GM11168 (cell line): ENCODE results near the gene NGEF.

Experiments
- in situ Hi-C: fragments of 300-500 bp; cut with MboI; formaldehyde crosslinking; loops from one replicate; pipeline ENCODE4 v1.12.0; 2022; ENCODE audit warnings: low sequenced_read_pairs; ENCODE audit not compliant: unreplicated experiment

NGEF gene

DNA sequence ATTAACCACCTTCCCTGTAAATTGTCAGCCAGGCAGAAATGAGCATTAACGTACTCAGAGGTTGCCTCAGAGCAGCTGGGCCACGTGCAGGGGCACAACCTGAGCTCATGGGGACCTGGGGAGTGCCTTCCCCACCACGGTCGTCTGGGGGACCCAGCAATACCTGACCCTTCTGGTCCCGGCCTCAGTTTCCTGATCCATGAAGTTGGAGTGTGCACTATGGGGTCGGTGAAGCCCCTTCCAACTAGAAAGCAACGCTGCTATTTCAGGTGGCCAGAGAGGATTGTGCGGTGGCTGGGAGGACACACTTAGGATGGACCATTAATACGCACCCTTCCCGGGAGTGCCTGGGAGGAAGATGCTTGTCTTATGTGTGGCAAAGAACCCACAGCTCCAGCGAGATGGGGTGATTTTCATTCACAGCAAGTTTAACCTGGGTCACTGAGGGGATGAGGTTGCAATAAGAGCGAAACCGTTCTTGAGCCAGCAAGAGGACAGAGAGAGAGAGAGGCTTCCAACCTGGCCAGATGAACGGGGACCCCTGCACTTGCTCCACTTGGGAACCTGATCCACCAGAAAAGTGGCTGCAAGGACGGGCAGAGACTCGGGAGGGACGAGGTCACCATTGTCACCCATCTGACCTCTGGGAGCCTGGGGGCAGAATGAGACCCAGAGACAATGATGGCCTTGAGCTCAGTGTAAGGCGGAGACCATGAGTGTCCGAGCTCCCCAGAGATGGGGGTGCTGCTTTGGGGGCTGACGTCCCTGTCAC is 36.2 kb downstream of the NGEF start:
- in situ Hi-C loops = no loop called here

GRCh38 chr2:232976176-232976575 is 36.9 kb downstream of the NGEF start:
- in situ Hi-C loops = no loop called here

DNA sequence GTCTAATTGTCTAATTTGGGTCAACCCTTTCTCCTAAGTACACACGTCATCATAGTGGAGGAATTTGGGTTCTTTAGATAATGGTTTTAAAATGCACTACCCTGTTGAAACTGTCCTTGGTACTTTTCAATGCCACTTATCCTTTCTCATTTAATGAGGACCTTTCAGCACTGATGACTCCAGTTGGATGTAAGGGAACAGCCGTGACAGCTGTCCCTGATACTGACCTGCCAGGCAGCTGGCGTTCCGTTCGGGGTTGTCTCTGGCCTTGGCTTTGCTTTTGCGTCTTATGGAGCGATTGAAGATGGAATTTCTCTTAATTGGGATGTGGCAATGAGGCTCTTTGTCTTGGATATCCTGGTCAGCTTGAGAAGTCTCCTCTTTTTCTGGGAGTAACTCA is 38.7 kb downstream of the NGEF start:
- in situ Hi-C loops = no loop called here

DNA sequence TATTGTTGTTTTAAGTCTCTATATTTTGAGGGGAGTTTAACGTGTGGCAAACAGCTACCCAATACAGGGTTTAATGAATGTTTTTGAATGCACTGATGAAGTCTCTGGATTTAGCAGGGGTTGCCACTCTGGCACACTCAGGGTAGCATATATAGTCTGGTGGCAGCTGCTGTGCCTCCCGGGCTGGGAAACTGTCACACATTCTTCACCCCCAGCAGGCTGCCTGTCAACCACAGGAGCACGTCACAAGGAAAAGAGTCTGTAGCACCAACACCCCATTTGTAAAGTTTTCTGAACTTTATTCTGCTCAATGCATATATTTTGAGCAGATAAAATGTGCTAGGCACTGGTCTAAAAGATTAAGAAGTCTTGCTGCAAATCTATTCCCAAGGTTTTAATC is 39.3 kb downstream of the NGEF start:
- in situ Hi-C loops = no loop called here

DNA sequence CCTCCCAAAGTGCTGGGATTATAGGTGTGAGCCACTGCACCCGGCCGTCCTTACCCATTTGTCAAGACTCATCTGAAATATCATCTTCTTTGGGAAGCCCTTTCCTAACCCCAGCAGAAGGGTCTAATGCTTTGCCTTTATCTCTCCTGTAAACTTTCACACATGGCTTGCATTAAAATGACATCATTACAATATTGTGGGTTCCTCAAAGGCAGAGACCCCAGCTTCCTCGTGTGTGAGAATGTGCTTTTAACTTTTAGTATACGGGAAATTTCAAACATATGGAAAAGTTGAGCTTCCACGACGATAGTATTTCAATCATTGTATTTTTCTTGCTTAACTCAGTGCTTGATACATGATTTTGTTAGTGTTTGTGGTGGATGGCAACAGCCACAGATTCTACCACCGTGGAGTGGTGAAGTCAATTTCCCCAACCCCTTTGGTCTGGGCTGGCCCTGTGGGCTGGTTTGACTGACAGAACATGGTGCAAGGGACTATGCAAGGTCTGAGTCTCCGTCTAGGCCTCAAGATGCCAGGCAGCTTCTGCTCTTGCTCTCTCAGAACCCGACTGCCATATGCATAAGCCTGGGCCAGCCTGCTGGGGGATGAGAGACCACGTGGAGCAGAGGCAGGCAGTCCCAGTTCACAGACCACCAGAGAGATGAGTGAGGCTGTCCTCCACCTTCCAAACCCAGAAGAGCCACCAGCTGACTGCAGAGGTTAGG is 39.9 kb downstream of the NGEF start:
- in situ Hi-C loops = no loop called here

DNA sequence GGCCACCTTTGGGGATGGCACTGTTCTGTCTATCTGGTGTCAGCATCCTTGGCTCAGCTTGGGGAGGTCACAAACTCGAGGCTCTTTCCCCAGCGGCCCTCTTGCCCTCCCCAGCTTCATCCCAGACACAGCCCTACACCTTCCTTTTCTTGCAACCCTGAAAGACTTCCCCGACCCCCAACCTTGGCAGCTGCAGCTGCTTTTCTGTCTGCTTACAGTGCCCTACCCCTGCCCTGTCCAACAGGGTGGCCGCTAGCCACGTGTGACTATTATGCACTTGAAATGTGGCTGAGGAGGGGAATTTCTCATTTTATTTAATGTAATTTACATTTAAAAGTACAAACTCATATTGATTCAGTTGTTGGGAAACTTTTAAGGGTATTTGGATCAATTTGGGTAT is 41.3 kb downstream of the NGEF start:
- in situ Hi-C loops = no loop called here

DNA sequence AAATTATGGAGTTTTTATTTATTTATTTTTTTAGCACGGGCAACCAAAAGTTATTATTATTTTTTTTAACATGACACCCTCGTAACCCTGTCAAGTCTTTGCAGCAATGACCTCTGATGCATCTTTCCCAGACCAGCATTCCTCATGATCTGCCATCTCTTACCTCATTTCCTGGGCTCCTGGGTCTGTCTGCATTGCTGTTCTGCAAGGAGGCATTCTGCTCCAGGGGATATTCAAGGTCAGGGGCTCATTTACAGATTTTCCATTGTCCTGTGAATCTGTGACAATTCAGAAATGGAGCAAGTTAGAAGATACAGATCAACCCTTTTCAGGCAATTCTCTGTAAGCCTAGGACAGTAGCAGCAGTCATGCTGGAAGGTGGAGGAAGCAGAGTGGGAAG is 43.0 kb downstream of the NGEF start:
- in situ Hi-C loops = no loop called here

GRCh38 chr2:232967474-232967873 is 45.6 kb downstream of the NGEF start:
- in situ Hi-C loops = no loop called here

DNA sequence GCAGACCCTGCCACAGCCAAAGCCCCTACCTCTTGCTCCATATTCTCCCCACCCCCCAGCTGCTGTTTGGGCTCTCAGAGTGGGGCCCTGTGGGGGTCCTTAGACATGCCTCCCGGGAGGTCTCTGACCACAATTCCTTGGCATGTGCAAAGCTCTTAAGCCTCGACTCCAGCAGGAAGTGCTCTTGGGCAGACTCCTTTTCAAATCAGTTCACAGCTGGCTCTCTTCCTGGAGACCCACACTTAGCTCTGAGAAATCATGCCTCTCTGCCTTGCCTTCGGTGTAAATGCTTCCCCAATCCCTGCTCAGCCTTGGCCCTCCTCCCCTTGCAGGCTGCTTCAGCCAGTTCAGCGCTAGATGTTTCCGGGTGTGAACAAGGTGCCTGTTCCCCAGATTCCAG is 46.9 kb downstream of the NGEF start:
- in situ Hi-C loops = no loop called here

DNA sequence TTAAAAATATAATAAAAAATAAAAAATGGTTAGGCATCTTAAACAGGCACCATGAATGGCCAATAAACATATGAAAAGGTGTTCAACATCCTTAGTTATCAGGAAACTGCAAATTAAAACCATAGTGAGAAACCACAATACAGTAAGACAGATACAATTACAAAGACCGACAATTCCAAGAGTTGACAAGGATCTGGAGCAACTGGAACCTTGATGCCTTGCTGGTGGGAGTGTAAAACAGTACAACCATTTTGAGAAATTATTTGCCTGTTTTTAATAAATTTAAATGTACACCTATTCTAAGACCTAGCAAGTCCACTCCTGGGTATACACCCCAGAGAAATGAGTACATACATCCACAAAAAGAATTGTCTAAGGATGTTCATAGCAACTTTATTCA is 49.1 kb downstream of the NGEF start:
- in situ Hi-C loops = no loop called here

GRCh38 chr2:232960862-232961261 is 52.2 kb downstream of the NGEF start:
- in situ Hi-C loops = no loop called here

- in situ Hi-C loops = no loop called here
These were observed 53.9 kb downstream of the NGEF start for GRCh38 chr2:232959139-232959538.

GRCh38 chr2:232957657-232958090 is 55.4 kb downstream of the NGEF start:
- in situ Hi-C loops = no loop called here

- in situ Hi-C loops = no loop called here
These were observed 57.2 kb downstream of the NGEF start for GRCh38 chr2:232955856-232956255.

DNA sequence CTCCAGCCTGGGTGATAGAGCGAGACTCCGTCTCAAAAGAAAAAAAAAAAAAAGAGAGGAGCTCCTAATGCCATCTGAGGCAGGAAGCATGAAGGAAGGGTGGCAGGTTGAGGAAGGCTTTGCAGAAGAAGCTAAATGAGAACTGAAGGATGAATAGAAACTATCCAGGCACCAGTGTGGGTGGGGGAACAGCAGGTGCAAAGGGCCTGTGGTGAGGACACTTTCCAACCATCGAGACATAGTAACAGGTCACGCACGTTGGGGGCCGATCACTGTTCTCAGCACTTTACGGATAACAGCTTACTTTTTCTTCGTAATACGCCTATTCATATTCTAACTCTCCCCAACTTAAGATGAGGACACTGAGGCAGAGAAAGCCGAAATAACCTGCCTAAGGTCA is 58.4 kb downstream of the NGEF start:
- in situ Hi-C loops = no loop called here

DNA sequence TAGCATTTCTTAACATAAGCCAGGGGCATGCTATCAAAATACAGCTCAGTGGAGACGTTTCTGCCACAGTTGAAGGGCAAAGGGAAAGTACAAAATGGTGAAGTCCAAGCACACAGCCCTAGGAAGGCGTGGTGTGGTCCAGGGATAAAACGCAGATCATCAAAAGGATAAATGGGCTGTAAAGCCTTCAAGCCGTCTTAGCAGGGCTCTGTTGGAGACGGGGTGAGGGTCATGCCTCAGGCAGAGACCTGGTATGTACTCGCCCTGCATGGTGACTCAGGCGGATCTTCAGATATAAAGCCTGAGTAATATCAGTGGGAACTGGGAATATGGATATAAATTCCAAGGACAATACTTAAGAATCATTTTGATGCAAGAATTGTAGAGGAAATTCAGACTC is 61.2 kb downstream of the NGEF start:
- in situ Hi-C loops = no loop called here

GRCh38 chr2:232951181-232951580 is 61.9 kb downstream of the NGEF start:
- in situ Hi-C loops = no loop called here

GRCh38 chr2:232950751-232951150 is 62.3 kb downstream of the NGEF start:
- in situ Hi-C loops = no loop called here

DNA sequence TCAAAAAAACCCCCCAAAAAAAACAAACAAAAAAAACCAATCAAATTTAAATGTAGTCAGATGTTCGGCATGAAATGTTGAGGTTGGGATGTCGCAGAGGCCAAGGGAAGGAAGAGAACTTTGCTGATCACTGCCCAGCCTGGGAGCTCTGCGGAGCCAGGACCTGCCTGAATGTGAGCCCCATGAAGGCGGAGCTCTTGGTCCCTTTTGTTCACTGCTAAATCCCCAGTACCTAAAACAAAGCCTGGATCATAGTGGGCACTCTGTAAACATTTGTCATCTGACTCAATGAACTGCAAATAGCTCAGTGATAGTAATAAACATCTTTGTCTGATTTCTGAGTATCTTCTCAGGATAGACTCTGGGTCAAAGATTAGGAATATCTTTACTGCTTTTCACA is 64.0 kb downstream of the NGEF start:
- in situ Hi-C loops = no loop called here

DNA sequence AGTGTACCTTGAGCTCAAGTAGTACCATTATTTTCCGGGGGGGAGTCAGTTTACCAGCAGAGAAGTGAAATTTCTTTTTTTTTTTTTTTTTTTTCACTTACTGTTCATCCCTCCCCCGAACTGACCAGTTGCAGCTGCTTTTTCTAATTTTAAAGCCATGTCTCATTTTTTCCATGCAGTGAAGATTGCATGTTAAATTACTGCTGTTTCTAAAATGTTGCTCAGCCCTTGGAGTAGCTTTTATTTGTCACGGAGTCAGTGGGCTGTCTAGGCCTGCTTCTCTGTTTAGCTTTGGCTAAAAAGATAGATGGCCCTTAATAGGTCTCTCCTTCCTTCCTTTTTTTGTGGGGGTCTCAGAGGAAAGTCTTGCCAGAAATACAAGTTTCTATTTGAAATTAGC is 70.2 kb downstream of the NGEF start:
- in situ Hi-C loops = no loop called here

DNA sequence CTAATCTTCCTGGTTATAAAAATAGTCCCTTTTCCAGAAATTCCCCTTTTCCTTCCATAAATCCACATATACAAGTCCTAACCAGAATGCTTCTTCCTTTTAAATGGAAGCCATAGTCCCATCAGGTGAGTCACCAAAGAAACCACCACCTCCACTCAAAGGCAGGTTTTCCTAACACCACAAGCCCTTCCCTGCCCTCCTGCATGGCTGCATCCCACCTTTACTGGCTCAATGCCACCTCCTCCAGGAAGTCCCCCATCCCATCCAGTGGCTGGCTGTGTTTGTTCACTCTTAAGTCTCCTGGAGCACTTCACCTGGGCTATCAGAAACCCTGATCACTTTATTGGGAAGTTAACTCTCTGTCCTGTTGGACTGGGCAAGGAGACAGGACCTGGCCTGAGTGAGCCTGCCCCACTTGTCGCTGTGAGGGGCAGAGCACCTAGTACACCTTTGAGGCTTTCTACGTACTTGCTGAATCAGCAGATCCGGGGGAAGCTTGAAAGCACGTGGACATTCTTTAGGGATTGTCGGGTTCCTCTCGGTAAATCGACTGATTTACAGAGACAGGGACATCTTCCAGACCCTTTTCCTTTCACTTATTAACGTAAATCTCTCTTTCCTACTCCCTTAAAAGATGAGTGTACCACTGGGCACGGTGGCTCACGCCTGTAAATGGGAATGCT is 71.0 kb downstream of the NGEF start:
- in situ Hi-C loops = no loop called here
